Fibroblast of lung (primary cell): Measurements from ENCODE around the gene GRM4.

Source experiments
- EZH2 ChIP-seq: IDR thresholded peaks from 2 replicates; pipeline ENCODE4 v1.5.1; 2012; ENCODE audit warnings: low read length, control low read depth, mild to moderate bottlenecking; ENCODE audit errors: missing control alignments
- TF ChIP-seq, protein P1 (sequence below), 2 donors: IDR thresholded peaks in 1 of 2; conservative IDR thresholded peaks in 1 of 2; 1 replicate in 1 of 2; 2 replicates in 1 of 2; pipeline ENCODE4 v1.5.1; 2011 to 2012; ENCODE audit warnings: low read length in 2 of 2, control low read depth in 1 of 2, inconsistent platforms in 1 of 2, low read depth in 1 of 2, mild to moderate bottlenecking in 1 of 2

DNA sequence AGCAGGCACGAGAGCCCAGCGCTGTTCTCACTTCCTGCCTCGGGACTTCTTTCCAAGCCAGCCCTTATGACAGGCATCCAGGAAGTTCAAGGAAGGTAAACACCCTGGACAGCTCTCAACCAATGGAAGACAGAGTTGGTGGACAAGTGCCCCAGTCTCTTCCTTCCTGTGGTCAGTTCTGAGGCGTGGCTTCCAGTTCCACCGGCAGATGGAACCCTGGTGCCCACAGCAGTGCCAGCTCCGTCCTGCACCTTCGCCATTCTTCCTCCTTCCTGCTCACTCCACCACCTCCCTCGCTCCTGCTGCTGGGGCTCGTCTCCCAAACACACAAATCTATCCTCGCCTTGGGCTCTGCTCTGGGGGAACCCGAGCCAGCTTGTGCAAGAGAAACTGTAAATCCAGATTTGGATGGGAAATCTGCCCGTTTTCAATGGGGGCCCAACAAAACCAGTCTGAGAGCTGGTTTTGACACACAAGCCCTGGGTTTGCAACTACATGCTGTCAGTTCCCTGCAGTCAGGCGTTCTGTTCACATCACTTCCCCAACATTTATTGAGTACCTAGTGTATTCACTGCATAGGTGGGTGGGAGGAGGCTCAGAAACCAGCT is 162.7 kb downstream of the GRM4 start:
- TF ChIP-seq, protein P1, sequence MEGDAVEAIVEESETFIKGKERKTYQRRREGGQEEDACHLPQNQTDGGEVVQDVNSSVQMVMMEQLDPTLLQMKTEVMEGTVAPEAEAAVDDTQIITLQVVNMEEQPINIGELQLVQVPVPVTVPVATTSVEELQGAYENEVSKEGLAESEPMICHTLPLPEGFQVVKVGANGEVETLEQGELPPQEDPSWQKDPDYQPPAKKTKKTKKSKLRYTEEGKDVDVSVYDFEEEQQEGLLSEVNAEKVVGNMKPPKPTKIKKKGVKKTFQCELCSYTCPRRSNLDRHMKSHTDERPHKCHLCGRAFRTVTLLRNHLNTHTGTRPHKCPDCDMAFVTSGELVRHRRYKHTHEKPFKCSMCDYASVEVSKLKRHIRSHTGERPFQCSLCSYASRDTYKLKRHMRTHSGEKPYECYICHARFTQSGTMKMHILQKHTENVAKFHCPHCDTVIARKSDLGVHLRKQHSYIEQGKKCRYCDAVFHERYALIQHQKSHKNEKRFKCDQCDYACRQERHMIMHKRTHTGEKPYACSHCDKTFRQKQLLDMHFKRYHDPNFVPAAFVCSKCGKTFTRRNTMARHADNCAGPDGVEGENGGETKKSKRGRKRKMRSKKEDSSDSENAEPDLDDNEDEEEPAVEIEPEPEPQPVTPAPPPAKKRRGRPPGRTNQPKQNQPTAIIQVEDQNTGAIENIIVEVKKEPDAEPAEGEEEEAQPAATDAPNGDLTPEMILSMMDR (conservative IDR thresholded peaks at IDR 0.05 in 1 of 2, IDR thresholded peaks at IDR 0.05 in 1 of 2; ENCODE audit: low read depth in 1 of 2, low read length in 2 of 2), result no peak
- TF ChIP-seq EZH2, result no peak
